ENCODE measurements around the gene DGKG. TPM values are rescaled to one million over a fixed set of nuclear protein-coding genes. Genes with fewer than 3 reads are reported as not detected.

Gene DGKG
- total and polyA plus RNA-seq, 2 donors (not counting 1 experiment from before 2014, with no cell fraction given): 0.67 to 10.9 TPM

DNA sequence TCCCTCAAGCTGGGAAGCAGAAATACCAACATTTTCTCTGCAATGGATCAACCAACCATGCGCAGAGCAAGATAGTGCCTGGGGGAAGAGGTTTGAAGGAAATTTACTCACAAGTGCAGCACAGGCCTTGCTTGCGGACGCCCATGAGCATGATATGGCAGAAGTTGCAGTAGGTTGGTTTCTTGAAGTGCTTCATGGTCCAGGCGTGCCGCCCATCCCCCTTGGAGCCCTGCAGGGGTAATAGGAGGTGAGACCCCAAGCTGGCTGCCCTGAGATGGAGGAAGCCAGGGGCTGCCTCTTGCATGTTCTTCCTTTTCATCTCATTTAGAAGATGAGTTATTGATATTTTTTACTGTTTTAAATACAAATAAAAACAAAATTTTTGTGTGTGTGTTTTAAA, 86.6 kb downstream of the DGKG start:
- Mint-ChIP-seq H3K4me3 (no peak overlapping the region), H3K27me3 (no peaks in the 10 kb centered on the region), H3K27ac (no peak overlapping the region), H3K9me3 (ENCODE audit: insufficient read depth) (no peaks in the 10 kb centered on the region), H3K4me1 (peaks cover 7% of the 10 kb centered on the region)
- no peak overlapping the region for H3K4me3 ChIP-seq (ENCODE audit: control extremely low read depth in 1 of 5, extremely low read depth in 1 of 5, insufficient read depth in 1 of 5, low read depth in 2 of 5, low read length in 4 of 5)
- no peak for ATAC-seq (ENCODE audit: low read depth)
- ChIA-PET POLR2A (no interaction called here), CTCF (no interaction called here)
- WGBS (ENCODE audit: insufficient coverage): 96% methylated on average over 5 of the region's 5 CpGs
- H3K36me3 ChIP-seq (replicated peaks in 1 of 2; ENCODE audit: control extremely low read depth in 1 of 2, control insufficient read depth in 1 of 2, extremely low read depth in 1 of 2, insufficient read depth in 2 of 2, low read length in 1 of 2): no peaks in the 10 kb centered on the region
- no peak overlapping the region for H2AFZ ChIP-seq (ENCODE audit: insufficient read depth, low read depth, low read length, poor library complexity, severe bottlenecking)
- no peak overlapping the region for H3K27ac ChIP-seq (ENCODE audit: low read length in 2 of 2)
- TF ChIP-seq EZH2 (IDR thresholded peaks at IDR 0.05; ENCODE audit: borderline replicate concordance, insufficient read depth, low read depth, low read length, poor library complexity, severe bottlenecking): no peak
- TF ChIP-seq, protein P1, sequence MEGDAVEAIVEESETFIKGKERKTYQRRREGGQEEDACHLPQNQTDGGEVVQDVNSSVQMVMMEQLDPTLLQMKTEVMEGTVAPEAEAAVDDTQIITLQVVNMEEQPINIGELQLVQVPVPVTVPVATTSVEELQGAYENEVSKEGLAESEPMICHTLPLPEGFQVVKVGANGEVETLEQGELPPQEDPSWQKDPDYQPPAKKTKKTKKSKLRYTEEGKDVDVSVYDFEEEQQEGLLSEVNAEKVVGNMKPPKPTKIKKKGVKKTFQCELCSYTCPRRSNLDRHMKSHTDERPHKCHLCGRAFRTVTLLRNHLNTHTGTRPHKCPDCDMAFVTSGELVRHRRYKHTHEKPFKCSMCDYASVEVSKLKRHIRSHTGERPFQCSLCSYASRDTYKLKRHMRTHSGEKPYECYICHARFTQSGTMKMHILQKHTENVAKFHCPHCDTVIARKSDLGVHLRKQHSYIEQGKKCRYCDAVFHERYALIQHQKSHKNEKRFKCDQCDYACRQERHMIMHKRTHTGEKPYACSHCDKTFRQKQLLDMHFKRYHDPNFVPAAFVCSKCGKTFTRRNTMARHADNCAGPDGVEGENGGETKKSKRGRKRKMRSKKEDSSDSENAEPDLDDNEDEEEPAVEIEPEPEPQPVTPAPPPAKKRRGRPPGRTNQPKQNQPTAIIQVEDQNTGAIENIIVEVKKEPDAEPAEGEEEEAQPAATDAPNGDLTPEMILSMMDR (IDR thresholded peaks at IDR 0.05): no peak
- no peak overlapping the region for H3K4me2 ChIP-seq (replicated peaks; ENCODE audit: low read depth, low read length, poor library complexity, severe bottlenecking)
- no peak overlapping the region for H3K9ac ChIP-seq (ENCODE audit: low read length)
- no peaks in the 10 kb centered on the region for H4K20me1 ChIP-seq (ENCODE audit: control insufficient read depth, insufficient read depth, low read length, poor library complexity, severe bottlenecking)
- no peaks in the 10 kb centered on the region for H3K27me3 ChIP-seq (replicated peaks in 1 of 4; ENCODE audit: control extremely low read depth in 1 of 4, control insufficient read depth in 3 of 4, insufficient read depth in 4 of 4, low read length in 3 of 4)
- intact Hi-C loops (cut with micrococcal nuclease): no loop called here
- H3K4me1 ChIP-seq (ENCODE audit: control insufficient read depth in 2 of 2, insufficient read depth in 2 of 2, low read length in 2 of 2): peaks cover 2 to 7% of the 10 kb centered on the region in 2 donors
- no peaks in the 10 kb centered on the region for H3K9me3 ChIP-seq (ENCODE audit: control extremely low read depth in 1 of 3, control insufficient read depth in 2 of 3, insufficient read depth in 1 of 3, low read length in 2 of 3)
- H3K79me2 ChIP-seq (ENCODE audit: control insufficient read depth, insufficient read depth, low read length): no peaks in the 10 kb centered on the region
- no peak for DNase-seq

DNA sequence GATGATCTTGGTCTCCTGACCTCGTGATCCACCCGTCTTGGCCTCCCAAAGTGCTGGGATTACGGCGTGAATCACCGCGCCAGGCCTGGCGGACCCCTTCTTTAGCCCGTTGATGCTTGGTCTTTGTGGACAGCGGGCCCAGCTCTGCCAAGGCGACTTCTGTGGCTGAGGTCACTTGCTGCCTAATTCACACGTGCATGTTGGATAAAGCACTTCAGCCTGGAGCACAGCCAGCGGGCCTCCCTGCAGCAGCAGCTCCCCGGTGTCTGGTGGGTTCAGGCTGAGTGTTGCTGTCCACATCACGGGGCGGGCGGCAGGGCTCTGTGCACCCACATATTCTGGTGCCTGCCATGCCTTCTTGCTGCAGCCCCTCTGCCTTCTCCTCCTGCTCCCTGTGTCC, 88.4 kb downstream of the DGKG start:
- Histone ChIP-seq H2AFZ (ENCODE audit: insufficient read depth, low read depth, low read length, poor library complexity, severe bottlenecking) (no peak overlapping the region), H3K4me3 (ENCODE audit: control extremely low read depth in 1 of 5, extremely low read depth in 1 of 5, insufficient read depth in 1 of 5, low read depth in 2 of 5, low read length in 4 of 5) (no peak overlapping the region), H3K4me2 (replicated peaks; ENCODE audit: low read depth, low read length, poor library complexity, severe bottlenecking) (no peak overlapping the region), H3K36me3 (replicated peaks in 1 of 2; ENCODE audit: control extremely low read depth in 1 of 2, control insufficient read depth in 1 of 2, extremely low read depth in 1 of 2, insufficient read depth in 2 of 2, low read length in 1 of 2) (no peaks in the 10 kb centered on the region), H3K27me3 (replicated peaks in 1 of 4; ENCODE audit: control extremely low read depth in 1 of 4, control insufficient read depth in 3 of 4, insufficient read depth in 4 of 4, low read length in 3 of 4) (no peaks in the 10 kb centered on the region), H3K9me3 (ENCODE audit: control extremely low read depth in 1 of 3, control insufficient read depth in 2 of 3, insufficient read depth in 1 of 3, low read length in 2 of 3) (no peaks in the 10 kb centered on the region), H3K27ac (ENCODE audit: low read length in 2 of 2) (no peak overlapping the region), H3K9ac (ENCODE audit: low read length) (no peak overlapping the region), H4K20me1 (ENCODE audit: control insufficient read depth, insufficient read depth, low read length, poor library complexity, severe bottlenecking) (no peaks in the 10 kb centered on the region), H3K79me2 (ENCODE audit: control insufficient read depth, insufficient read depth, low read length) (no peaks in the 10 kb centered on the region), H3K4me1 (ENCODE audit: control insufficient read depth in 2 of 2, insufficient read depth in 2 of 2, low read length in 2 of 2) (no peaks in the 10 kb centered on the region)
- ChIA-PET POLR2A (no interaction called here), CTCF (interaction anchor here (0.6 kb wide), 1 partner anchor 267 kb away, joined by 3 read pairs; no protein-coding TSS in a partner anchor)
- WGBS (ENCODE audit: insufficient coverage): 98% methylated on average over 16 of the region's 16 CpGs
- no peak overlapping the region for H3K27ac Mint-ChIP-seq
- no peak for DNase-seq
- intact Hi-C loops (cut with micrococcal nuclease): no loop called here
- H3K4me1 Mint-ChIP-seq: no peaks in the 10 kb centered on the region
- ATAC-seq (ENCODE audit: low read depth): no peak
- no peaks in the 10 kb centered on the region for H3K9me3 Mint-ChIP-seq (ENCODE audit: insufficient read depth)
- TF ChIP-seq EZH2 (IDR thresholded peaks at IDR 0.05; ENCODE audit: borderline replicate concordance, insufficient read depth, low read depth, low read length, poor library complexity, severe bottlenecking): no peak
- TF ChIP-seq, protein P1 (IDR thresholded peaks at IDR 0.05): no peak
- no peak overlapping the region for H3K4me3 Mint-ChIP-seq
- no peaks in the 10 kb centered on the region for H3K27me3 Mint-ChIP-seq

Measured in B cell (primary cell).